ENCODE measurements around the gene ATG10.

Gene ATG10

DNA sequence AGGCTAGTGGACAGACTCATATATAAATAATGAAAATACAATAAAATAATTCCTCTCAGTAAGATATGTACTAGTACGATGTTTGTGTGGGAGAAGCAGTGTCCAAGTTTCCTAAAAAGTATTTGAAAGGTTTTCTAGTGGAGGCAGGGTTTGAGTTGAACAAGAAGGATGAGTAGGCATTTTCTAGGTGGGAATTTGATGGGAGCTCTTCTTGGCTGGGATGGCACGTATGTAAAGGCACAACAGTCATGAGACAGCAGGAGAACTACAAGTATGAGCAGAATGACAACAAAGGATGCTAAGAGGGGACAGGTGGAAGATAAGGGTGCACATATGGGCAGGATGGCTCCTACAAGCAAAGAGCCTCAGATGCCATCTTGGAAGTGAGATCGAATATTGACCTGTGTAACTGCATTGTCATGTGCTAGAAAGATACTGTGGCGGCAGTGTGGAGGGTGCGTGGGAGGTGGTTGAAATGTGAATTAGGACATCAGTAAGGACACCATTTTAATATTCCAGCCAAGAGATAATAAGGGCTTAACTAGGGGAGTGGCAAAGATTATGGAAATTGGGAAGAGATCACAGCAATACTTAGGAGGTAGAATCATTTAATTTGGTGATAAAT, 170.5 kb downstream of the ATG10 start:
- Histone ChIP-seq H3K27ac (no peak overlapping the region), H3K9ac (no peak overlapping the region), H3K9me3 (peaks cover 21% of the 10 kb centered on the region), H3K36me3 (peaks cover 16% of the 10 kb centered on the region), H4K20me1 (no peaks in the 10 kb centered on the region), H3K4me3 (no peak overlapping the region), H3K4me1 (no peaks in the 10 kb centered on the region), H3K4me2 (no peak overlapping the region), H3K27me3 (no peaks in the 10 kb centered on the region)
- no peak for TF ChIP-seq Cebpa-rat (IDR thresholded peaks at IDR 0.05)

DNA sequence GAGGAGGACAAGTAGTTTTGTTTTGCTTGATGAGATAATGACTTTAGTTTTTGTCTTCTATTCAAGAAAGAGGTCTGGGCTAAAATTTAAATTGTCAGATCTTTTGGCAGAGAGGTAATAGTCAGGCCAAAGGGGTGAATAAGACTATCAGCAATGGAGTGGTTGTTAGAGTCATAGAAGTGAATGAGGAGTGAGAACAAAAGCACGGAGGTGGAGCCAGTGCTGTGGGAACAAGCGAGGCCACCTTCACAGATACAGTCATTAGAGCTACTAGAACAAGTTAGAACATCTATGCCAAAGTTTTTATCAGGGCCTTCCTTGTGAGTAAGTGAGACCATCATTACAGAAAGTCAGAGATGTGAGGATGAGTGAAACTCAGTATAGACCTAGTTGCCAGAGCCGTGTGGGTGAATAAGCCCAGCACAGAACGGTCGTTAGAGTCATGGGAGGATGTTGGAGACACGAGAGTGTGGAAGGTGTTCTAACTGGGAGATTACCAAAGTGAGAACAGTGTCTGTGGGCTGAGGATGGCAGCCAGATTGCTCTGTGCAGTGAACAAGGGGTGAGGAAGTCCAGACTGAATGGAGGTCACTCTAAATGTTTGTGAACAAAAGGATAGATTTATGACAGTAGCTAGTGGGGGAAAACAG, 171.2 kb downstream of the ATG10 start:
- no peak for TF ChIP-seq Cebpa-rat (IDR thresholded peaks at IDR 0.05)
- Histone ChIP-seq H3K27ac (no peak overlapping the region), H3K27me3 (no peaks in the 10 kb centered on the region), H4K20me1 (no peaks in the 10 kb centered on the region), H3K9ac (no peak overlapping the region), H3K9me3 (peaks cover 14% of the 10 kb centered on the region), H3K4me2 (no peak overlapping the region), H3K4me3 (no peak overlapping the region), H3K36me3 (peaks cover 9% of the 10 kb centered on the region), H3K4me1 (no peaks in the 10 kb centered on the region)

DNA sequence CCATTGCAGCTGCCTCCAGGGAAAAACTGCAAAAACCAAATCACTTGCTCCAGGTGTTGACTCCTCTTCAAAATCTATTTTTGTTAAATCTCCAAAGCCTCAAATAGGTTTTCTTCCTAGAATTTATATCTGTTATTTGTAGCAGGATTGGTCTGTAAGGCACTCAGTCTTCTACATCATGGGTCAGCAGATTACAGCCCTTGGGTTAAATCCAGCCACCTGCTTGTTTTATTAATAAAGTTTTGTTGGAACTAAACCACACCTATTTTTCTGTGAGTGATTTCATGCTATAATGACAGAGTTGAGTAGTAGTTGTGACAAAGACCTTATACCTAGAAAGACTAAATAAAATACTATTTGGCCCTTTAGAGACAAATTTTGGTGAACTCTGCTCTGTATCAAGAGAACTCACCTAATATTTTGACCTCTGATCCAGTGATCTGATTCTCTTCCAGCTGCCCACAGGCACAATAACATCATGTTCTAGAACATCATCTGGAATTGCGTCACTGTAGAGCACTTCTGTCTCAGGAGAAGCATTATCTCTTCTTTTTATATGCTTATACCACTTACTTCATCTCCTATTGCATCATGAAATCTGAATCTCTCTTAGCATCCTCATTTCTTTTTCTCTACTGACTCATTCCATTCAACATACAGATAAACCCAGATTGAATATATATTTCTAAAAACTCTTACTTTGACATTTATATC, 176.2 kb downstream of the ATG10 start:
- Histone ChIP-seq H3K27me3 (no peaks in the 10 kb centered on the region), H3K36me3 (0 out of 2 replicates have a peak, but pooled peaks cover 5% of the 10 kb centered on the region), H3K4me1 (no peaks in the 10 kb centered on the region), H3K9me3 (0 out of 2 replicates have a peak, but pooled peaks cover 4% of the 10 kb centered on the region), H3K9ac (no peak overlapping the region), H3K27ac (no peak overlapping the region), H3K4me2 (no peak overlapping the region), H3K4me3 (no peak overlapping the region), H4K20me1 (no peaks in the 10 kb centered on the region)
- TF ChIP-seq Cebpa-rat (IDR thresholded peaks at IDR 0.05), result no peak

DNA sequence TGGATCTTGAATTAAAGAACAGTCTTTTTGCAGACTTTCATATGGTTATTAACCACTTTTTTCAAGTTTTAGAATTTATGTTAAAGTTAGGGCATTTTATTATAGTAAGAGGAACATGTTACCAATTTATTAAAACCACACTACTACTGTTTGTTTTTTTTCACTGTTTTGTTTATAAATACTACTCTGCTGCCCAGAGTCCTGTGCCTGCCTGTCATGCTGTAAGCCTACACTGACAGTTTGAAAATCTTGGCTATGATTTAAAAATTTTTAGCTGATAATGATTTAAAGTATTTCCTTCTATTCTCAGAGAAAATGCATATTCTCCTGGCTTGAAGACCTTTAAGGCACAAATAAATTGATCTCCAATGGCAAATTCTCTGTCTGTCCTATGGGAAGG, 177.6 kb downstream of the ATG10 start:
- no peaks in the 10 kb centered on the region for H3K27me3 ChIP-seq
- no peak overlapping the region for H3K9ac ChIP-seq
- H3K27ac ChIP-seq, result no peak overlapping the region
- no peaks in the 10 kb centered on the region for H4K20me1 ChIP-seq
- 0 out of 2 replicates have a peak, but pooled peaks cover 5% of the 10 kb centered on the region for H3K36me3 ChIP-seq
- no peak overlapping the region for H3K4me2 ChIP-seq
- H3K4me1 ChIP-seq, result no peaks in the 10 kb centered on the region
- no peak overlapping the region for H3K4me3 ChIP-seq
- no peaks in the 10 kb centered on the region for H3K9me3 ChIP-seq
- TF ChIP-seq Cebpa-rat (IDR thresholded peaks at IDR 0.05), result no peak

DNA sequence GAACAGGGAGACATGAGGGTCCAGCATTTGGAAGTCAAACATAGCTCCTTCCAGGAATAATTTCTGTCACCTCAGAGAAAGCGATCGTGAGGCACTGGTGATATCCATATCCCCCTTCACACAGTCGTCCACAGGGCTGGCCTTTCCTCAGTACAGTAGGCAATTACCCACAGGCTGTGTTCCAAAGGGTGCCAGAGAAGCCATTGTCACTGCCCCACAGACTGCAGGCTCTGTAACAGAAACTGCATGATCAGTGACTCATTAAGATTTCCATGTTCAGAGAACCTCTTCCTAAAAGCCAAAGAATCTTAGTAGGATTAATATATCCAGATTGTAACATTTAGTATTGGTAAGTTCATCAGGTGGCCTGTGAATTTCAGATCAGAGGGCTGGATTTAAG, 178.7 kb downstream of the ATG10 start:
- Histone ChIP-seq H3K4me3 (no peak overlapping the region), H3K4me1 (no peaks in the 10 kb centered on the region), H3K27me3 (no peaks in the 10 kb centered on the region), H4K20me1 (no peaks in the 10 kb centered on the region), H3K4me2 (no peak overlapping the region), H3K9ac (no peak overlapping the region), H3K36me3 (0 out of 2 replicates have a peak, but pooled peaks cover 5% of the 10 kb centered on the region), H3K9me3 (no peaks in the 10 kb centered on the region), H3K27ac (no peak overlapping the region)
- no peak for TF ChIP-seq Cebpa-rat (IDR thresholded peaks at IDR 0.05)

DNA sequence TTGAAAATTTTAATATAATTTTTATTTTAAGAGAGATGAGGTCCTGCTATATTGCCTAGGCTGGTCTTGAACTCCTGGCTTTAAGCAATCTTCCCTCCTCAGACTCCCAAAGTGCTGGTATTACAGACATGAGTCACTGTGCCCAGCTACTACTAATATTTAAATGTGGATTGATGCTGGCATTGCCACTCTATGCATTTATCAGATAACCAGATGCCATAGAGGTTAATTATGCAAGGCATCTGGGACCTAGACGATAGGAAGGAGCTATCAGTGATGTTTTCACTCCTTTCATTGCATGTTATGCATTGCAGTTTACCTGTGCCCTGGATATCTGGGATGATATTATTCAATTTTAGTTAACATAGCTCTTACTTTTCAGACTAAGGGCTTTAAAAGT, 179.4 kb downstream of the ATG10 start:
- H3K27me3 ChIP-seq, result no peaks in the 10 kb centered on the region
- H3K4me3 ChIP-seq, result no peak overlapping the region
- H3K4me2 ChIP-seq, result no peak overlapping the region
- no peak overlapping the region for H3K27ac ChIP-seq
- no peaks in the 10 kb centered on the region for H4K20me1 ChIP-seq
- TF ChIP-seq Cebpa-rat (IDR thresholded peaks at IDR 0.05), result no peak
- H3K9me3 ChIP-seq, result no peaks in the 10 kb centered on the region
- 0 out of 2 replicates have a peak, but pooled peaks cover 5% of the 10 kb centered on the region for H3K36me3 ChIP-seq
- H3K9ac ChIP-seq, result no peak overlapping the region
- H3K4me1 ChIP-seq, result no peaks in the 10 kb centered on the region

DNA sequence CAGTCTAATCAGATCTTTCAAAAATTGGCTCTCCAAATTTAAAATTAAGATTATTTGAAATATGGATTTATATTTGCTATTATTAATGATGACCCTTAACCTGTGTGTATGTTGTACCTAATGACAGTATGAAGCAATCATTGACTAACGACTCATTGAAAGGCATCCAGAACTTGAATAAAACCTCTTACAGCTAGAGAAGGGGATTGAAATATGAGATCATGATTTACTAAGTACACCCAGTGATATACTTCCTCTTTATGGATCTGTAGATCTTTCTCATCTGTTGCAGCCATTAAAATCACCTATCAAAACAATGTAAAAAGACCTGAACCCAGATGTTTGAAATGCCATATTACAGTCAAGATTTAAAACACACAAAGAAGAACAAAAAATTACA, 179.8 kb downstream of the ATG10 start:
- Histone ChIP-seq H3K27ac (no peak overlapping the region), H3K27me3 (no peaks in the 10 kb centered on the region), H3K4me1 (no peaks in the 10 kb centered on the region), H3K4me3 (no peak overlapping the region), H3K9ac (no peak overlapping the region), H4K20me1 (no peaks in the 10 kb centered on the region), H3K36me3 (0 out of 2 replicates have a peak, but pooled peaks cover 5% of the 10 kb centered on the region), H3K9me3 (no peaks in the 10 kb centered on the region), H3K4me2 (no peak overlapping the region)
- no peak for TF ChIP-seq Cebpa-rat (IDR thresholded peaks at IDR 0.05)

DNA sequence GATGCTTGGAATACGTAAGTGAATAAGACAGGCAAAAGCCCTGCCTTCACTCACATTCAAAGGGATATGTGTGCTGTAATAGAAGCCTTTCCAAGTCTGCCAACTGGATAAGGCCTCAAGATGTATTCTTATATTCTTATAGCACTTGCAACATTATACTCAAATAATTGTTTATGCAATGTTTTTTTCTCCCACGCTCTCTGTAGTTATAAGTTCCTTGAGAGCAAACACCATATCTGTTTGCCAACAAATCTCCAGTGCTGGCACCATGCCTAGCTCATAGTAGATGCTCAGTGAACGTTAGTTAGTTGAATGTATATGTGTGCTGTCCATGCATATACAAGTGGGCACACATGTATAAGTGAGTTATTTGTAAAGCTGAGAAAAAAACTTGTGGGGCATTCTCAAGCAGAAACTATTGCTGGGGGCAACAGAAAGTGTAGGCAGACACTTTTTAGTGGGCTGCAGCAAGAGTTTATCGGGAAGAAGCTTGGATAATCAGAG, 181.2 kb downstream of the ATG10 start:
- H3K9ac ChIP-seq, result no peak overlapping the region
- no peaks in the 10 kb centered on the region for H3K4me1 ChIP-seq
- H4K20me1 ChIP-seq, result no peaks in the 10 kb centered on the region
- no peaks in the 10 kb centered on the region for H3K9me3 ChIP-seq
- H3K36me3 ChIP-seq, result no peaks in the 10 kb centered on the region
- TF ChIP-seq Cebpa-rat (IDR thresholded peaks at IDR 0.05), result no peak
- no peak overlapping the region for H3K4me2 ChIP-seq
- no peaks in the 10 kb centered on the region for H3K27me3 ChIP-seq
- no peak overlapping the region for H3K4me3 ChIP-seq
- no peak overlapping the region for H3K27ac ChIP-seq

DNA sequence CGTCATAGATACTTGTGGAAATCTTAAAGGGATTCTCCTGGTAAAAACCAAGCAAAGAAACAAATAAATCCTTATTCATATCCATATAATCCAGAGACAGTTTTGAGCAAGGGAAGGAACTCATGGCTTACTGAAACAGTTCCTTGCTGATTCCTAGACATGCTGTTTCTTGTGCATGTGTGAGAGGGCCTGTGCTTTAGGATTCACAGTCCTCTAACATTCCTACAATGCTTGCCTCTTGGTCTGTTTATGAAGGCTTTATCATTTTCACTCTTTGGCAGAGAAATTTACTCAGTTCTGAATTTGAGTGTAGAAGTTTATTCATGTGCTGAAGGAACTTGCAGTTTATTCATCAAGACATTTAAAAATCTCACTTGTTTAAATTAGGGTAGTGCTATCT, 183.0 kb downstream of the ATG10 start:
- no peaks in the 10 kb centered on the region for H3K36me3 ChIP-seq
- no peak overlapping the region for H3K9ac ChIP-seq
- no peak overlapping the region for H3K4me3 ChIP-seq
- no peaks in the 10 kb centered on the region for H4K20me1 ChIP-seq
- no peak overlapping the region for H3K4me2 ChIP-seq
- TF ChIP-seq Cebpa-rat (IDR thresholded peaks at IDR 0.05), result no peak
- H3K27me3 ChIP-seq, result no peaks in the 10 kb centered on the region
- no peak overlapping the region for H3K27ac ChIP-seq
- no peaks in the 10 kb centered on the region for H3K9me3 ChIP-seq
- H3K4me1 ChIP-seq, result no peaks in the 10 kb centered on the region

DNA sequence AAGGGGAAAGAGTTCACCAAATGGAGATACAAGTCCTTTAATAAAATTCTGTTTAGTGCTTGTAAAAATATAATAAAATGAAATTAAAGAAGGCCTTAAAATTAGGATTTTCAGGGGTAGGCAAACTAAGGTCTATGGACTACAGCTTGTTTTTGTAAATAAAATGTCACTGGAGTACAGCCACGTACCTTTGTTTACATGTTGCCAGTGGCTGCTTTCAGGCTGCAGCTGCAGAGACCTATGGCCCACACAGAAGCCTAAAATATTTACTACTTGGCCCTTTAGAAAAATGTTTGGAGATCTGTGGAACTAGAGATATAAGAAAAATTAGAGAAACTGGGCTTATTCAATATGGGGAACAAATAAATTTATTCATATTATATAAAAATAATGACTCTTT, 183.5 kb downstream of the ATG10 start:
- no peak overlapping the region for H3K27ac ChIP-seq
- no peaks in the 10 kb centered on the region for H3K27me3 ChIP-seq
- H3K4me1 ChIP-seq, result no peaks in the 10 kb centered on the region
- no peaks in the 10 kb centered on the region for H3K9me3 ChIP-seq
- no peaks in the 10 kb centered on the region for H3K36me3 ChIP-seq
- H3K4me3 ChIP-seq, result no peak overlapping the region
- no peaks in the 10 kb centered on the region for H4K20me1 ChIP-seq
- H3K4me2 ChIP-seq, result no peak overlapping the region
- no peak for TF ChIP-seq Cebpa-rat (IDR thresholded peaks at IDR 0.05)
- H3K9ac ChIP-seq, result no peak overlapping the region
